Neural cell (in vitro differentiated cells): ENCODE results near the gene MALRD1.

Experiments used
- EP300 ChIP-seq: fragments of 450-650 bp; conservative IDR thresholded peaks from 2 replicates; pipeline ENCODE4 v1.6.1; 2014; ENCODE audit warnings: antibody characterized with exemption, mild to moderate bottlenecking, moderate library complexity; ENCODE audit not compliant: poor library complexity, severe bottlenecking
- POLR2AphosphoS5 ChIP-seq: IDR thresholded peaks from 2 replicates; pipeline ENCODE4 v1.6.1; 2012
- RAD21 ChIP-seq: fragments of 450-650 bp; conservative IDR thresholded peaks from 2 replicates; pipeline ENCODE4 v1.6.1; 2014; ENCODE audit warnings: antibody characterized with exemption, mild to moderate bottlenecking, moderate library complexity
- TAF1 ChIP-seq: IDR thresholded peaks from 2 replicates; pipeline ENCODE4 v1.6.1; 2012; ENCODE audit warnings: low read depth
- TF ChIP-seq, protein P1 (sequence below): fragments of 450-650 bp; IDR thresholded peaks from 2 replicates; pipeline ENCODE4 v1.5.1; 2014; ENCODE audit warnings: antibody characterized with exemption, mild to moderate bottlenecking, moderate library complexity; ENCODE audit not compliant: poor library complexity, severe bottlenecking

DNA sequence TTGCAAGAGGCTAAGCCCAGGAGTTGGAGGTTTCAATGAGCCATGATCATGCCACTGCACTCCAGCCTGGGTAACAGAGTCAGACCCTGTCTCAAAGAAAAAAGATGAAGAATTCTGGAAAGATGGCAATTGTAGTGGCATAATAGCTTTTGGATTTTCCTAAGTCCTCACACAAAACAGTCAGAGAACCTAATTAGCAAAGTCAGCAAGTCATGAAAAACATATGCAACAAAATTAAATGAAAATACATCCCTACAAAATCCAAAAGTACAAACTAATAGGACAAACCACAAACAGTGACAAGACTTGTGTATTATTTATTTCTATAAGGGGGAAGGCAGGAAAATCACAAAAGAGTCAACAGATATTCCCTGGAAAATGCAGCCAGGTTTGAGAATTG is 405.4 kb downstream of the MALRD1 start:
- TF ChIP-seq EP300 (no peak), TAF1 (no peak), RAD21 (no peak), POLR2AphosphoS5 (no peak)
- TF ChIP-seq, protein P1, sequence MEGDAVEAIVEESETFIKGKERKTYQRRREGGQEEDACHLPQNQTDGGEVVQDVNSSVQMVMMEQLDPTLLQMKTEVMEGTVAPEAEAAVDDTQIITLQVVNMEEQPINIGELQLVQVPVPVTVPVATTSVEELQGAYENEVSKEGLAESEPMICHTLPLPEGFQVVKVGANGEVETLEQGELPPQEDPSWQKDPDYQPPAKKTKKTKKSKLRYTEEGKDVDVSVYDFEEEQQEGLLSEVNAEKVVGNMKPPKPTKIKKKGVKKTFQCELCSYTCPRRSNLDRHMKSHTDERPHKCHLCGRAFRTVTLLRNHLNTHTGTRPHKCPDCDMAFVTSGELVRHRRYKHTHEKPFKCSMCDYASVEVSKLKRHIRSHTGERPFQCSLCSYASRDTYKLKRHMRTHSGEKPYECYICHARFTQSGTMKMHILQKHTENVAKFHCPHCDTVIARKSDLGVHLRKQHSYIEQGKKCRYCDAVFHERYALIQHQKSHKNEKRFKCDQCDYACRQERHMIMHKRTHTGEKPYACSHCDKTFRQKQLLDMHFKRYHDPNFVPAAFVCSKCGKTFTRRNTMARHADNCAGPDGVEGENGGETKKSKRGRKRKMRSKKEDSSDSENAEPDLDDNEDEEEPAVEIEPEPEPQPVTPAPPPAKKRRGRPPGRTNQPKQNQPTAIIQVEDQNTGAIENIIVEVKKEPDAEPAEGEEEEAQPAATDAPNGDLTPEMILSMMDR, result no peak
